DOHH2 (cell line): Measurements from ENCODE around the gene OR8B2.

Experiments used
- H3F3A ChIP-seq: fragments of 200-600 bp; sonication (generic), shearing (Covaris generic); 2 replicates; pipeline ENCODE4 v1.6.0; 2016; ENCODE audit warnings: antibody characterized with exemption, mild to moderate bottlenecking; ENCODE audit not compliant: control insufficient read depth, insufficient read depth
- H3K27ac ChIP-seq: fragments of 200-600 bp; sonication (generic); 2 replicates; pipeline ENCODE4 v1.5.1; 2014; ENCODE audit warnings: low read depth, mild to moderate bottlenecking, low read length, moderate library complexity
- H3K27me3 ChIP-seq: fragments of 200-600 bp; sonication (generic); 2 replicates; pipeline ENCODE4 v1.6.1; 2014; ENCODE audit warnings: mild to moderate bottlenecking, low read length, mixed read lengths; ENCODE audit not compliant: control insufficient read depth
- H3K36me3 ChIP-seq: fragments of 200-600 bp; sonication (generic); 2 replicates; pipeline ENCODE4 v1.6.1; 2014; ENCODE audit warnings: mild to moderate bottlenecking, low read length, moderate library complexity, mixed read lengths; ENCODE audit not compliant: control insufficient read depth
- H3K4me1 ChIP-seq: fragments of 200-600 bp; sonication (generic); 2 replicates; pipeline ENCODE4 v1.6.1; 2014; ENCODE audit warnings: mild to moderate bottlenecking, low read length, mixed read lengths; ENCODE audit not compliant: control insufficient read depth
- H3K4me2 ChIP-seq: fragments of 200-600 bp; sonication (generic); 2 replicates; pipeline ENCODE4 v1.6.0; 2014; ENCODE audit warnings: mild to moderate bottlenecking, low read length, moderate library complexity
- H3K4me3 ChIP-seq: fragments of 200-600 bp; sonication (generic); 2 replicates; pipeline ENCODE4 v1.5.1; 2014; ENCODE audit warnings: mild to moderate bottlenecking, low read length, mixed read lengths
- H3K79me2 ChIP-seq: fragments of 200-600 bp; sonication (generic); 2 replicates; pipeline ENCODE4 v1.6.1; 2014; ENCODE audit warnings: mild to moderate bottlenecking, low read length, mixed read lengths; ENCODE audit not compliant: control insufficient read depth
- H3K9me2 ChIP-seq: fragments of 200-600 bp; sonication (generic); replicated peaks from 2 replicates; pipeline ENCODE4 v1.6.1; 2014; ENCODE audit warnings: mild to moderate bottlenecking, low read length, mixed read lengths; ENCODE audit not compliant: control insufficient read depth
- H3K9me3 ChIP-seq: fragments of 200-600 bp; sonication (generic); 2 replicates; pipeline ENCODE4 v1.6.1; 2014; ENCODE audit warnings: antibody characterized with exemption, low read length, mixed read lengths; ENCODE audit not compliant: control insufficient read depth, insufficient read depth
- H4K20me1 ChIP-seq: fragments of 200-600 bp; sonication (generic); 2 replicates; pipeline ENCODE4 v1.6.0; 2014; ENCODE audit warnings: low read depth, mild to moderate bottlenecking, antibody characterized with exemption, low read length, moderate library complexity; ENCODE audit not compliant: control insufficient read depth, insufficient read depth
- EZH2phosphoT487 ChIP-seq: fragments of 200-600 bp; sonication (generic); IDR thresholded peaks from 2 replicates; pipeline ENCODE4 v1.6.1; 2017; ENCODE audit warnings: borderline replicate concordance, mild to moderate bottlenecking, antibody characterized with exemption, low read length, moderate library complexity, mixed read lengths
- TF ChIP-seq, protein P1 (sequence below): fragments of 200-600 bp; sonication (generic); IDR thresholded peaks from one replicate; pipeline ENCODE4 v1.5.1; 2014; ENCODE audit warnings: antibody characterized with exemption, mild to moderate bottlenecking, low read depth, low read length; ENCODE audit not compliant: poor library complexity, severe bottlenecking

Gene OR8B2

DNA sequence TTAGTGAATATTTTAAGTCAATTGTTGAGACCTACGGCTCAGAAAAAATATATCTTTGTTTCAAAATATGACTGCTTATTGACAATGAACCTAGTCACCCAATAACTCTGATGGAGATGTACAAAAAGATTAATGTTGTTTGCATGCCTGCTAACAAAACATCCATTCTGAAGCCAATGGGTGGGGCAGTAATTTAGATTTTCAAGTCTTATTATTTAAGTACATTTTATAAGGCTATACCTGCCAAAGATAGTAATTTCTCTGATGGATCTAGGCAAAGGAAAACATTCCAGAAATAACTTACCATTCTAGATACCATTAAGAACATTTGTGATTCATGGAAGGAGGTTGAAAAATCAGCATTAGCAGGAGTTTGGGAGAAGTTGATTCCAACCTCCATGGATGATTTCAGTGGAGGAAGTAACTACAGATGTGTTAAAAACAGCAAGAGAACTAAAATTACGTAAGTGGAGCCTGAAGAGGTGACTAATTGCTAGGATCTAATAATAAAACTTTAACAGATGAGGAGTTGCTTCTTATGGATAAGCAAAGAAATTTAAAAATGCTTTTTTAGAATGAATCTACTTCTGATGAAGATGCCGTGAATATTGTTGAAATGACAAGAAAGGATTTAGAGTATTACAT lies 37.9 kb downstream of the OR8B2 start:
- Histone ChIP-seq H3F3A (no peaks in the 10 kb centered on the region), H3K79me2 (no peaks in the 10 kb centered on the region), H3K4me1 (no peaks in the 10 kb centered on the region), H3K4me2 (no peak overlapping the region), H3K4me3 (no peak overlapping the region), H3K27ac (no peak overlapping the region), H3K9me2 (no peaks in the 10 kb centered on the region), H3K36me3 (no peaks in the 10 kb centered on the region), H3K27me3 (no peaks in the 10 kb centered on the region), H3K9me3 (no peaks in the 10 kb centered on the region), H4K20me1 (no peaks in the 10 kb centered on the region)
- no peak for TF ChIP-seq EZH2phosphoT487
- TF ChIP-seq, protein P1, sequence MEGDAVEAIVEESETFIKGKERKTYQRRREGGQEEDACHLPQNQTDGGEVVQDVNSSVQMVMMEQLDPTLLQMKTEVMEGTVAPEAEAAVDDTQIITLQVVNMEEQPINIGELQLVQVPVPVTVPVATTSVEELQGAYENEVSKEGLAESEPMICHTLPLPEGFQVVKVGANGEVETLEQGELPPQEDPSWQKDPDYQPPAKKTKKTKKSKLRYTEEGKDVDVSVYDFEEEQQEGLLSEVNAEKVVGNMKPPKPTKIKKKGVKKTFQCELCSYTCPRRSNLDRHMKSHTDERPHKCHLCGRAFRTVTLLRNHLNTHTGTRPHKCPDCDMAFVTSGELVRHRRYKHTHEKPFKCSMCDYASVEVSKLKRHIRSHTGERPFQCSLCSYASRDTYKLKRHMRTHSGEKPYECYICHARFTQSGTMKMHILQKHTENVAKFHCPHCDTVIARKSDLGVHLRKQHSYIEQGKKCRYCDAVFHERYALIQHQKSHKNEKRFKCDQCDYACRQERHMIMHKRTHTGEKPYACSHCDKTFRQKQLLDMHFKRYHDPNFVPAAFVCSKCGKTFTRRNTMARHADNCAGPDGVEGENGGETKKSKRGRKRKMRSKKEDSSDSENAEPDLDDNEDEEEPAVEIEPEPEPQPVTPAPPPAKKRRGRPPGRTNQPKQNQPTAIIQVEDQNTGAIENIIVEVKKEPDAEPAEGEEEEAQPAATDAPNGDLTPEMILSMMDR: no peak

DNA sequence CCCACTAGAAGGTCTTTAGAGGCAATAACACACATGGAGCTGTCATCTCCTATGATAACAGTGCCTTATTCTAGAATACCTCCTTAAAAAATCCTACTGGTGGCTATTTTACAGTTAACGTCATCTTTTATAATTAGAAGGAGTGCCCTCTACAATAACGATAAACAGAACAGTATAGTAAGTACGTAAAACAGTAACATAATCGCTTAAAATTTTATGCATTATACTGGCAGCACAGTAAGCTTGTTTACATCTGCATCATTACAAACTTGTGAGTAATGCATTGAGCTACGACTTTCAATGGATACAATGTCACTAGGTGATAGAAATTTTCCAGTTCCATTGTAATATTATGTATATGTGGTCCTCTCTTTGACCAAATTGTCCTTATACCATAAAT lies 40.0 kb downstream of the OR8B2 start:
- Histone ChIP-seq H3K27ac (no peak overlapping the region), H3K9me2 (no peaks in the 10 kb centered on the region), H3K4me3 (no peak overlapping the region), H3K36me3 (no peaks in the 10 kb centered on the region), H3K4me2 (no peak overlapping the region), H3K4me1 (no peaks in the 10 kb centered on the region), H3K9me3 (no peaks in the 10 kb centered on the region), H3K79me2 (no peaks in the 10 kb centered on the region), H3F3A (no peaks in the 10 kb centered on the region), H4K20me1 (no peaks in the 10 kb centered on the region), H3K27me3 (no peaks in the 10 kb centered on the region)
- TF ChIP-seq EZH2phosphoT487: no peak
- TF ChIP-seq, protein P1: no peak

DNA sequence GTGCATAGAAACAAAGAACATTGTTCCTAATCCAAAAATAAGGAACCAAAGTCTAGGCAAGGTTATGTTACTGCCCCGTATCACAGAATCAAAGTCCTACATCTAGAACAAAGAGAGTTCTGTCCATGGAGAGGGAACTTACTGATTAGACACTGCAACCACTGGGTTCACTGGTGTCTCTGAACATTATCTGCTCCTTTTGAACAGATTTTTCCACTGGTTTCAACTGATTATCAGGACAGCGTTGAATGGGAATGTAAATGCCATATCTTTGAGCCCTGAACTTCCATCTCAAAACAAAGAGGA lies 44.2 kb downstream of the OR8B2 start:
- Histone ChIP-seq H3F3A (no peaks in the 10 kb centered on the region), H4K20me1 (no peaks in the 10 kb centered on the region), H3K4me2 (no peak overlapping the region), H3K36me3 (no peaks in the 10 kb centered on the region), H3K27ac (no peak overlapping the region), H3K79me2 (no peaks in the 10 kb centered on the region), H3K4me3 (no peak overlapping the region), H3K9me2 (no peaks in the 10 kb centered on the region), H3K9me3 (no peaks in the 10 kb centered on the region), H3K27me3 (peaks cover 4% of the 10 kb centered on the region; the same call in 1 of the 2 replicates), H3K4me1 (no peaks in the 10 kb centered on the region)
- TF ChIP-seq, protein P1: no peak
- no peak for TF ChIP-seq EZH2phosphoT487
